B cell (primary cell): Measurements from ENCODE around the gene RTN4RL2.

Experiments
- EZH2 ChIP-seq: IDR thresholded peaks from 2 replicates; pipeline ENCODE4 v1.6.1; 2012; ENCODE audit warnings: borderline replicate concordance, low read depth, mild to moderate bottlenecking, moderate library complexity, low read length; ENCODE audit not compliant: insufficient read depth, poor library complexity, severe bottlenecking
- TF ChIP-seq, protein P1 (sequence below): fragments of 200-600 bp; IDR thresholded peaks from one replicate; pipeline ENCODE4 v1.8.0; 2022; ENCODE audit warnings: antibody characterized with exemption, mild to moderate bottlenecking

DNA sequence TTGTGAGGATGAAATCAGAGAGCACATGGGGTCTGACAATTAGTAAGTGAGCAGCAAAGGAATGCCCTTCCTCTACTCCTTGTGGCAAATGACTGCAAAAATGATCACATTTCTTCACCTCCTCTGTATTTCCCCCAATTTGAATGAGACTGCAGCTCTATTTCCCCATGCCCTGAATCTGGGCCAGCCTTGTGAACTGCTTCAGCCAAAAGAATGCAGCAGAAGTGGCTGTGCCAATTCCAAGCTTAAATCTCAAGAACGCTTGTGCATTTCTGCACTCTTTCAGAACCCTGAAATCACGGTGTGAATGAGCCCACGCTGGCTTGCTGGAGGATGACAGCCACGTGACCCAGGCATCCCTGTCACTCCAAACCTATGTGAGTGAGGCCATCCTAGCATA, 43.3 kb upstream of the RTN4RL2 start:
- TF ChIP-seq, protein P1, sequence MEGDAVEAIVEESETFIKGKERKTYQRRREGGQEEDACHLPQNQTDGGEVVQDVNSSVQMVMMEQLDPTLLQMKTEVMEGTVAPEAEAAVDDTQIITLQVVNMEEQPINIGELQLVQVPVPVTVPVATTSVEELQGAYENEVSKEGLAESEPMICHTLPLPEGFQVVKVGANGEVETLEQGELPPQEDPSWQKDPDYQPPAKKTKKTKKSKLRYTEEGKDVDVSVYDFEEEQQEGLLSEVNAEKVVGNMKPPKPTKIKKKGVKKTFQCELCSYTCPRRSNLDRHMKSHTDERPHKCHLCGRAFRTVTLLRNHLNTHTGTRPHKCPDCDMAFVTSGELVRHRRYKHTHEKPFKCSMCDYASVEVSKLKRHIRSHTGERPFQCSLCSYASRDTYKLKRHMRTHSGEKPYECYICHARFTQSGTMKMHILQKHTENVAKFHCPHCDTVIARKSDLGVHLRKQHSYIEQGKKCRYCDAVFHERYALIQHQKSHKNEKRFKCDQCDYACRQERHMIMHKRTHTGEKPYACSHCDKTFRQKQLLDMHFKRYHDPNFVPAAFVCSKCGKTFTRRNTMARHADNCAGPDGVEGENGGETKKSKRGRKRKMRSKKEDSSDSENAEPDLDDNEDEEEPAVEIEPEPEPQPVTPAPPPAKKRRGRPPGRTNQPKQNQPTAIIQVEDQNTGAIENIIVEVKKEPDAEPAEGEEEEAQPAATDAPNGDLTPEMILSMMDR = no peak
- no peak for TF ChIP-seq EZH2
